ENCODE measurements around the gene FSTL5. TPM values are rescaled to one million over a fixed set of nuclear protein-coding genes. Genes with fewer than 3 reads are reported as not detected.

The FSTL5 gene
- total RNA-seq, 2 donors from 2014 or later = 0.13 TPM; not detected in 1

DNA sequence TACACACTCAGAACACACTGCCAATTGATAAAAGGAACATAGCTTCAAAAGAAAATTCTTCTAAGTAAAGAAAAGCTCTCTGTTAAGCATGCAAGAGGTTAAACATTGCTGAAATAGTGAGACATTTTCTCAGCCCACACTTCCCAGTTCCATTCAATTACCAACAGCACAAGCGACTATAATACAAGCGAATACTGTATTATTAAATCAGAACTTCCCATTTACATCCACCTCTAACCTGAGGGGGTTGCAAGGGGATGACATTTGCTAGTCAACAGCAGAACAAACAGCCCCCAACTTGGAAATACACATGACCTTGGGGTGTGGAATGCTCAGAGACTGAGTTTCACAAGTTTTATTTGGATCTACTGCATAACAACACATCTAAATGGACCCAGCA lies 1.1 kb downstream of the FSTL5 start:
- Histone ChIP-seq H3K4me3 (no peak overlapping the region), H3K9me3 (no peaks in the 10 kb centered on the region), H3K9ac (ENCODE audit: low read depth in 2 of 2, low read length in 2 of 2) (no peak overlapping the region), H3K4me1 (no peaks in the 10 kb centered on the region), H3K36me3 (no peaks in the 10 kb centered on the region), H3K27ac (no peak overlapping the region), H3K27me3 (no peaks in the 10 kb centered on the region)
- intact Hi-C loops (cut with DNase I) = loop anchor here (10.0 kb wide), 1 partner anchor 282 kb away; no protein-coding TSS in a partner anchor
- TF ChIP-seq, protein P1, sequence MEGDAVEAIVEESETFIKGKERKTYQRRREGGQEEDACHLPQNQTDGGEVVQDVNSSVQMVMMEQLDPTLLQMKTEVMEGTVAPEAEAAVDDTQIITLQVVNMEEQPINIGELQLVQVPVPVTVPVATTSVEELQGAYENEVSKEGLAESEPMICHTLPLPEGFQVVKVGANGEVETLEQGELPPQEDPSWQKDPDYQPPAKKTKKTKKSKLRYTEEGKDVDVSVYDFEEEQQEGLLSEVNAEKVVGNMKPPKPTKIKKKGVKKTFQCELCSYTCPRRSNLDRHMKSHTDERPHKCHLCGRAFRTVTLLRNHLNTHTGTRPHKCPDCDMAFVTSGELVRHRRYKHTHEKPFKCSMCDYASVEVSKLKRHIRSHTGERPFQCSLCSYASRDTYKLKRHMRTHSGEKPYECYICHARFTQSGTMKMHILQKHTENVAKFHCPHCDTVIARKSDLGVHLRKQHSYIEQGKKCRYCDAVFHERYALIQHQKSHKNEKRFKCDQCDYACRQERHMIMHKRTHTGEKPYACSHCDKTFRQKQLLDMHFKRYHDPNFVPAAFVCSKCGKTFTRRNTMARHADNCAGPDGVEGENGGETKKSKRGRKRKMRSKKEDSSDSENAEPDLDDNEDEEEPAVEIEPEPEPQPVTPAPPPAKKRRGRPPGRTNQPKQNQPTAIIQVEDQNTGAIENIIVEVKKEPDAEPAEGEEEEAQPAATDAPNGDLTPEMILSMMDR (IDR thresholded peaks at IDR 0.05) = no peak
- no peak for DNase-seq

DNA sequence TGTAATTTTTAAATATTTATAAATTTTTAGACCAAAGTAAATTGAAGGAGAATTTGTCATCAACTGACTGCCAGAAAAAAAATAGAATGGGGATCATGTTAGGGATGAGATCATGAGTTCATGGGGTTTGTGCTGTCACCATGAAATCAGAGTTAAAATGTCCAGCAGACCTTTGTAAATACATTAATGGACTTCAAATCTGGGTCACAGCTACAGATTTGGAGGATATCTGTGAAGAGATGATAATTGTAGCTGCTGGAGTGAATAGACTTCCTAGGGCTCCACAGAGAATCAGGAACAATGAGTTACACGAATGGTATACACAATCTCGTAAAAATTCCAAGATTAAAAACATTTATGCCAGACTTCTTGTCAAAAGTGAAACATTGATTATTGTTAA lies 6.6 kb downstream of the FSTL5 start:
- intact Hi-C loops (cut with DNase I) = no loop called here
- DNase-seq = no peak
- no peaks in the 10 kb centered on the region for H3K9me3 ChIP-seq
- no peak overlapping the region for H3K9ac ChIP-seq (ENCODE audit: low read depth in 2 of 2, low read length in 2 of 2)
- no peaks in the 10 kb centered on the region for H3K27me3 ChIP-seq
- no peak overlapping the region for H3K4me3 ChIP-seq
- no peaks in the 10 kb centered on the region for H3K36me3 ChIP-seq
- H3K4me1 ChIP-seq = no peaks in the 10 kb centered on the region
- no peak overlapping the region for H3K27ac ChIP-seq
- TF ChIP-seq, protein P1 (IDR thresholded peaks at IDR 0.05) = no peak

DNA sequence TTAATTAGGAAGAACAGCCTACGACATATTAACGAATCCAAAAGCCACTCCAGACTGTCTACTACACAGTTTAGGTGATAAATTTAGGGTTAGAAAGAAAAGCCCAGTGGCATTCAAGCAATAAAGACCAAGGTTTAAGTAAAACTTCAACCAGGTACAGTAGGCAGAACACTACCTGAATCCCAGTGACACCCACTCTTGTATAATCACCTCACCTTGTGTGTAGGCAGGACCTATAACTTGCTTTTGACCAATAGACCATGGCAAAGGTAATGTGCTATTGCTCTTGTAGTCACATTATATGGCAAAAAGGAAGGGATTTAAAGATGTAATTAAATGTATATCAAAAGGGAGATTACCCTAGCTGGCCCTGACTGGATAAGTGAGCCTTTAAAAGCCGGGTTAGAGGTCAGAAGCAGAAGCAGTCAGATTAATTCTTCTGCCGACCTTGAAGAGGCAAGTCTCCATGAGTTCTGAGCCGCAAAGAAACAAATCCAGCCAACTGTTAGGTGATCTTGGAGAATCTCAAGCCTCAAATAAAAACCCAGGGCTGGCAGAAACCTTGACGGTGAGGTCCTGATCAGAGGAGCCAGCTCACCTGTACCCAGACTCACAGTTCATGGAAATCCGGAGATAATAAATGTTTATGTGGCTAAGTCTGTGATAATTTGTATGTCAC lies 8.8 kb downstream of the FSTL5 start:
- Histone ChIP-seq H3K27ac (no peak overlapping the region), H3K4me1 (no peaks in the 10 kb centered on the region)
- intact Hi-C loops (cut with DNase I) = no loop called here

DNA sequence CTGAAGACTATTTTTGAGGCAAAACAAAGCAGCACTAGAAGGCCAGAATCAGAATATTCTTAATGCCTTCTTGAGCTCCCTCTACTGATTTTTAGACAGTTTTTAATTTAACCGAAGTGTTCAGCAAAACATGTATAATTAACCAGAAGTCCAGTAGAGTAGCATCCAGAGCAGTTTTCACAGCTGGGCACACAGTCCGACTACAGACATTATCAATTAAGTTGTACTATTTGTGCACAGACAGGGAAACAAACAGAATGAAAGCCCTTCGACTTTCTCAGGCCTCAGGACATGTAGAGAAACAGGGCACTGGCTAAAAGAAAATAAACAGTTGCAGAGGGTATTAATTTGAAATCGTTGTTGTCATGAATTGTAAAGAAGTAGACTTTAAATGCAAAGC lies 11.9 kb downstream of the FSTL5 start:
- Histone ChIP-seq H3K4me3 (no peak overlapping the region), H3K36me3 (no peaks in the 10 kb centered on the region), H3K27ac (no peak overlapping the region), H3K27me3 (no peaks in the 10 kb centered on the region), H3K9me3 (no peaks in the 10 kb centered on the region), H3K4me1 (no peaks in the 10 kb centered on the region), H3K9ac (ENCODE audit: low read depth in 2 of 2, low read length in 2 of 2) (no peak overlapping the region)
- intact Hi-C loops (cut with DNase I) = no loop called here
- no peak for DNase-seq
- TF ChIP-seq, protein P1 (IDR thresholded peaks at IDR 0.05) = no peak

More for the DNA sequence above, 8.8 kb downstream of the FSTL5 start:
- Histone ChIP-seq H3K36me3 (no peaks in the 10 kb centered on the region), H3K4me3 (no peak overlapping the region), H3K9me3 (no peaks in the 10 kb centered on the region), H3K9ac (ENCODE audit: low read depth in 2 of 2, low read length in 2 of 2) (no peak overlapping the region), H3K27me3 (no peaks in the 10 kb centered on the region)
- TF ChIP-seq, protein P1 (IDR thresholded peaks at IDR 0.05) = no peak
- DNase-seq = no peak

DNA sequence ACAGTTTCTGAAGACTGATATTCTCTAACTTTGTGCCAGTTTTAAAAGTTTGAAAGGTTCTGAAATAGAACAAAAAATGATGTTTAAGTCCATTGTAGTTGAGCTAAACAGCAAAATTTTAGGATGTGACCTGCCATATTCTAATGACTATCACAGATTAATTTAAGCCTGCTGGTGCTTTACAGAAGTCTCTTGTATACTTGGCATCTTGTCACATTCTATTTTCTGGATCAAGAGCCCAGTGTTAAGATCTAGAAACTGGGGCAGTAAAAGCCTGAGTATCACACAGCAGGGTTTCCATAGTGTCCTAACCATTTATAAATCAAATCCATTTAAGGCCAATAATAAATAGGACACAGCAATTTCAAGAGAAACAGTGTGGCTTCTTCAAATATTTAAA lies 12.4 kb downstream of the FSTL5 start:
- TF ChIP-seq, protein P1 (IDR thresholded peaks at IDR 0.05) = no peak
- Histone ChIP-seq H3K36me3 (no peaks in the 10 kb centered on the region), H3K27me3 (no peaks in the 10 kb centered on the region), H3K4me3 (no peak overlapping the region), H3K27ac (no peak overlapping the region), H3K9me3 (no peaks in the 10 kb centered on the region), H3K4me1 (no peaks in the 10 kb centered on the region), H3K9ac (ENCODE audit: low read depth in 2 of 2, low read length in 2 of 2) (no peak overlapping the region)
- intact Hi-C loops (cut with DNase I) = no loop called here
- no peak for DNase-seq
